HCT116 (cell line): ENCODE data around the gene PLA2G4B.

Experiments
- JUND ChIP-seq: IDR thresholded peaks from 2 replicates; pipeline ENCODE4 v1.6.1; 2012
- POLR2AphosphoS5 ChIP-seq: IDR thresholded peaks from 2 replicates; pipeline ENCODE4 v1.6.1; 2011; ENCODE audit warnings: mild to moderate bottlenecking, low read depth, low read length, moderate library complexity
- SIN3A ChIP-seq: IDR thresholded peaks from 2 replicates; pipeline ENCODE4 v1.6.1; 2012; ENCODE audit warnings: low read depth
- ZNF274 ChIP-seq: fragments of 200-500 bp; sonication (Bioruptor generic); IDR thresholded peaks from 2 replicates; pipeline ENCODE4 v1.6.1; 2014; ENCODE audit warnings: mild to moderate bottlenecking, low read depth, low read length, inconsistent platforms
- TF ChIP-seq, protein P1 (sequence below), 3 experiments: fragments of 200-600 bp in 1 of 3; sonication (generic) in 1 of 3; IDR thresholded peaks in 2 of 3; conservative IDR thresholded peaks in 1 of 3; 2 replicates each; pipeline ENCODE4 v1.5.1; 2012 to 2017; ENCODE audit warnings: low read depth in 2 of 3, low read length in 2 of 3, antibody characterized with exemption in 1 of 3, borderline replicate concordance in 1 of 3, control low read depth in 1 of 3, mild to moderate bottlenecking in 1 of 3, mixed read lengths in 1 of 3, mixed run types in 1 of 3, moderate library complexity in 1 of 3; ENCODE audit not compliant: insufficient read depth in 1 of 3

DNA sequence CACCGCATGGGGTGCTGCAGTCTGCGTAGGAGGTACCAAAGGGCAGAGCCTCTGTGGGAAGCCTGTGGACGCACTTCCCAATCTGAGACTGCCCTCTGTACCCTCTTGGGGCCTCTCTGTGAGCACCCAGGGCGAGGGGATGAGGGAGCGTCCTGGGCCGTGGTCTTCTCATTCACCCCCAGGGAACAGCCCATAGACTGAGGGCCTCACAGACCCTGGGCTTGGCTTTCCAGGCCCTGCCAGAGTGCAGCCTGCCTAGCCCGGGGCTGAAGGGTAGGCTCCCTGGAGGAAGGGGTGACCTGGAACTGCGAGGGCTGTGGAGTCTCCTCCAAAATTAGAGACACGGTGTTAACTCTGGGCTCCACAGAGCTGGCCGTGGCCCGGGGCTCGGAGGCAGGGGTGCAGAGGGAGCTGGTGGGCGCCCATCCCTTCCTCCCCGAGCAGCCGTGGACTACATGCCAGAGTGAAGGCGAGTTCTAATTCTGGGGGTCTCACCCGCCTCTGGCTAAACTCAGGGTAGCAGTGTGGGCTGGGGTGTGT is 55.7 kb downstream of the PLA2G4B start:
- TF ChIP-seq JUND (no peak), POLR2AphosphoS5 (no peak), ZNF274 (no peak), SIN3A (no peak)
- TF ChIP-seq, protein P1, sequence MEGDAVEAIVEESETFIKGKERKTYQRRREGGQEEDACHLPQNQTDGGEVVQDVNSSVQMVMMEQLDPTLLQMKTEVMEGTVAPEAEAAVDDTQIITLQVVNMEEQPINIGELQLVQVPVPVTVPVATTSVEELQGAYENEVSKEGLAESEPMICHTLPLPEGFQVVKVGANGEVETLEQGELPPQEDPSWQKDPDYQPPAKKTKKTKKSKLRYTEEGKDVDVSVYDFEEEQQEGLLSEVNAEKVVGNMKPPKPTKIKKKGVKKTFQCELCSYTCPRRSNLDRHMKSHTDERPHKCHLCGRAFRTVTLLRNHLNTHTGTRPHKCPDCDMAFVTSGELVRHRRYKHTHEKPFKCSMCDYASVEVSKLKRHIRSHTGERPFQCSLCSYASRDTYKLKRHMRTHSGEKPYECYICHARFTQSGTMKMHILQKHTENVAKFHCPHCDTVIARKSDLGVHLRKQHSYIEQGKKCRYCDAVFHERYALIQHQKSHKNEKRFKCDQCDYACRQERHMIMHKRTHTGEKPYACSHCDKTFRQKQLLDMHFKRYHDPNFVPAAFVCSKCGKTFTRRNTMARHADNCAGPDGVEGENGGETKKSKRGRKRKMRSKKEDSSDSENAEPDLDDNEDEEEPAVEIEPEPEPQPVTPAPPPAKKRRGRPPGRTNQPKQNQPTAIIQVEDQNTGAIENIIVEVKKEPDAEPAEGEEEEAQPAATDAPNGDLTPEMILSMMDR (IDR thresholded peaks at IDR 0.05 in 2 of 3, conservative IDR thresholded peaks at IDR 0.05 in 1 of 3; ENCODE audit: borderline replicate concordance in 1 of 3, insufficient read depth in 1 of 3, low read depth in 2 of 3, low read length in 2 of 3): no peak
